HG03565 (cell line): Measurements from ENCODE around the gene CHCHD6.

Experiments
- ATAC-seq: cut with Tn5 transposase; IDR thresholded peaks from one replicate; pipeline ENCODE4 v1.9.1; 2021; ENCODE audit warnings: mild to moderate bottlenecking, moderate library complexity; ENCODE audit not compliant: unreplicated experiment

The CHCHD6 gene

DNA sequence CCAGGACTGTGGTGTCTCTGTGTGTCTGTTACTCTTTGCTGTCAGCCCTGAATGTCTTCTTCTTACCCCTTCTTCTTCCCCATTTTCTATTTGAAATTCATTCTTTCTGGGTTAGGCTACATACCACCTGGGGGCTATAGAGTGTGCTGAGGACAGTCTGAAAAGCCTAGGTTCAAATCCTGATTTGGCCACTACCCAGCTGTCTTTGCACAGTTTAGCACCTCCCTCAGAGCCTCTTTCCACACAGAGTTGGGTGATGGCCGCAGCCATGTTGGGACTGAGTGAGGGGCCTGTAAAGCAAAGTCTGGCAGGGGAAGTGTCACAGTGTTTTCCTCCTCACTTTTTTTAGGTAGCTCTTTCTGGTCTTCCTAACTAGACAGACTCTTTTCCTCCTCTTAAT is 113.7 kb downstream of the CHCHD6 start:
- ATAC-seq, result no peak

DNA sequence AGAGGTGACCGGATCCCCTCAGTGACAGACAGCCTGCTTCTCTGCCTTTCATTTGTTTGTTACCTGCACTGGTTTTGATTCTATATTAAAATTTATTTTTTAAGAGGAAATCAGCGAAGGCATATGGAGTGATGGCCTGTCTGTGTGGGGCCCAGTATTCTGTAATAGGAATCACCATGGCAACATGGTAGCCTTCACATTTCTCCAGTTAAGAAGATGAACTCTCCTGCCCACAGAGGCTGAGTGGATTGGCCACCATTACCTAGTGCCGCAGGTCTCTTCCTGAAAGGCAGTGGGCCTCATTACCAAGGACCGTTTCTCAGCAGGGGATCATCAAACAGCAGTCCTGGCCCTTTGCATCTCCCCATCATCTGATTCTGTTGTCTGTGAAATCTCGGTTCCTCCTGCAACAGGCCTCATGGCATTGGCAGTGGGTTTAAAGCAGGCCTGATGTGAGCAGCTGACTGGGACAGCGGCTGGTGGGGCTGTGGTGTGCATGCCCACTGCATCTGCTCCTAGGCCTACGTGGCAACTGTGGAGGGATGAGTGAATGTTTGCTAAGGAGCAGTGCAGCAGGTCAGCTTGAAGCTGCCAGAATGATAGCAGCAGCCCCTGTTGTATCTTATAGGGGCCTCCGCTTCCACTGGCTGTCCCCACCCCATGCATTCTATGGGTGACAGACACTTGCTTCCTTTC is 114.5 kb downstream of the CHCHD6 start:
- ATAC-seq, result no peak

DNA sequence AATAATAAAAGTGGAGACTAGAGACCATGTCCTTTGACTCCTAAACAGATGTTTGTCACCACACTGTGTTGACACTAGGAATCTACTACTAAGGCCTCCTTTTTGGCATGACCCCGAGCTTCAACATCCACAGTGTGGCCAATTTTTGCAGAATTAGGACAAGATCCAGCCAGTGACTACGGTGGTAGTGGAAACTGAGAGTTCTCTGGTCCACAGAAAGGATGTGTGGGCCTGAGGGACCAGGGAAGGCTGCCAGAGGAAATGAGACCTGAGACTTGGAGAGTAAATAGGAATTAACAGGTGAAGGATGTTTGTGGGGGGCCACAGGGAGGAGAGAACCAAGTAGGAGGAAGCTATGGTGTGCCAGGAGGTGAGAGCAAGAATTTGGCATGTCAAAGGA is 122.7 kb downstream of the CHCHD6 start:
- no peak for ATAC-seq

DNA sequence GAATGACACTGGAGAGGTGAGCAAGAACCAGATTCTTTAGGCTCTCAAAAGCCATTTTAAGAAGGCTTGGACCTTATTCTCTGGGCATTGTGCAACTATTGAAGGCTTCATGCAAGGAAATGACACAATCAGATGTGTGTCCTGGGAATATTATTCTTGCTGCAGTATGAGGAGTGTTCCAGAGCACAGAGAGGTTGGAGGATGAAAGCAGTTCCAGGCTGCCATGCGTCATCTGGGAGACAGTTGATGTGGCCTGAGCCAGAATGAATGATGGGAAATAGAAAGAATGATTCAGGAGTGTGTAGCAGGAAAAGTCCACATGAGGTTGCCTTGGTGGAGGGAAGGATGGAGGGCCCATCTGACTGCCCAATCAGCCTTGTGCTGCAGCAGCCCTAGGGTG is 123.1 kb downstream of the CHCHD6 start:
- ATAC-seq, result no peak

DNA sequence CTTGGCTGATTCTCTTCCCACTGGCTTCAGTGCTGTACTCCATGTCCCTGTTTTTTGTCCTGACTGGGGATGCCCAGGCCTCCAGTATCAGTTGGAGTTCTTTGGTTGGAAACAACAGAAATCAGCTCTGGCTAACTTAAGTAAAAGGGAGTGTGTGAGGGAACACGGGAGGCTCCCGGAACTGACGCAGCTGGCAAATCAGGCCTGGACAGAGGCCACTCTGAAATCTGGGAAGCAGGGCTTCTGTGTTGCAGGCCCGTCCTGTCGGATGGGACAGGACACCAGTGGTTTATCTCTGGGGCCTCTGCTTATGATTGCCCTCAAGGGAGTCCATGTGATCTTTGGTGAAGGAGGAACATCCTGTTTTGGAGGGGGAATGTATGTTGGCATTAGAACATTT is 124.3 kb downstream of the CHCHD6 start:
- ATAC-seq, result no peak

DNA sequence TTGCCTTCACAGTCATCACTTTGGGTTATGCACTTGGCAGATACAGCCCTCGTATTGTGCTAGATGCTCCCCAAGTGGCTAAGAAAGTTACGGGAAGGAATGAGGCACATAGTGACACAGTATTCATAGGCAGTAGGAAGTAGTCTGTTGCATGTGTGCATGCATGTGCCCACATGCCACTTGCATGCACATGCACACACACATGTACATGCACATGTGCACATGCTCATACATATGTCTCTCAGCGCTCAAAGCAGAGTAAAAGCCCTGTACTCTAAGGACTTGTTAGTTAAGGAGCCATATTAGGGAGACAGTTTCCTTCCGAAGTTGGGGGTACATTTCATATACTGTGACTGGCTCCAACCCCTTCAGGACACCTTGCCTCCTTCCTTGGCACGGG is 128.9 kb downstream of the CHCHD6 start:
- no peak for ATAC-seq

DNA sequence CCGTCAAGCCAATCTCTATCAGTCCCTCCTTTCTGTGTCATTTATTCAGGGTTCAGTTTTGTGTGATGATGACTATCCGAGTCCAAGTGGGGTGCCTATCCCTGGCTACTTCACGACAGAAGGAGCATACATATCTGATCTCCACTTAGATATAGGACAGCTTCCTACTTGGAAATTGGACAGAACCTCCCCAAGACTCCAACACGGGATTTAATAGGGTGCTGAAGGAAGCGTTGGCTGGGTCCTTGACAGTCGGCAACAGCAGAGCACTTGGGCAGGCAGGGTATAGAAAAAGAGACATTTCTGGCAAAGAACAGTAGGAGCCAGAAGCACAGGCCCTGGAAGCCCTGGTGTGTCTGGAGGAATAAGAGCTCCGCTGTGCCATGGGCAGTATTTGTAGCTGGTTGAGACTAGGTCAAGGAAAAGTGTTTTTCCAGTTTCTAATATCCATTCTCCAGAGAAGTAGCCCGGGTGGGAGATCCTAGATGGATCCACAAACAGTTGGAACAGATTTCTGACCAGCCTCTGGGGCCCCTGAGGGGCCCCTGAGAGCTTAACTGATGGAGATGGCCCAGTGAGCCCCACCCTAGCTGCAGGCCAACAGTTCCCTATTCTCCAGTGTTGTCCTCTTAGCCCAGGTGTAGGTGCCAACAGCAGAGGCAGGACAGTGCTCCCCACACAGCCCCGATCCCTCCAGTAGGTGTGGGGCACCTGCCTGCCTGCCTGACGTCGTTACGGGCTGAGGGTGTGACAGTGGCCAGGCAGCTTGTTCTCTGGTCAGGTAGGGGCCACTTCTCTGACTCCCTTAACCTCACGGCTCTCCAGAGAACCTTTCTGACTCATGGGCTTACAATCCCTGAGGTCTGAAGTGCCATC is 130.8 kb downstream of the CHCHD6 start:
- ATAC-seq, result no peak

DNA sequence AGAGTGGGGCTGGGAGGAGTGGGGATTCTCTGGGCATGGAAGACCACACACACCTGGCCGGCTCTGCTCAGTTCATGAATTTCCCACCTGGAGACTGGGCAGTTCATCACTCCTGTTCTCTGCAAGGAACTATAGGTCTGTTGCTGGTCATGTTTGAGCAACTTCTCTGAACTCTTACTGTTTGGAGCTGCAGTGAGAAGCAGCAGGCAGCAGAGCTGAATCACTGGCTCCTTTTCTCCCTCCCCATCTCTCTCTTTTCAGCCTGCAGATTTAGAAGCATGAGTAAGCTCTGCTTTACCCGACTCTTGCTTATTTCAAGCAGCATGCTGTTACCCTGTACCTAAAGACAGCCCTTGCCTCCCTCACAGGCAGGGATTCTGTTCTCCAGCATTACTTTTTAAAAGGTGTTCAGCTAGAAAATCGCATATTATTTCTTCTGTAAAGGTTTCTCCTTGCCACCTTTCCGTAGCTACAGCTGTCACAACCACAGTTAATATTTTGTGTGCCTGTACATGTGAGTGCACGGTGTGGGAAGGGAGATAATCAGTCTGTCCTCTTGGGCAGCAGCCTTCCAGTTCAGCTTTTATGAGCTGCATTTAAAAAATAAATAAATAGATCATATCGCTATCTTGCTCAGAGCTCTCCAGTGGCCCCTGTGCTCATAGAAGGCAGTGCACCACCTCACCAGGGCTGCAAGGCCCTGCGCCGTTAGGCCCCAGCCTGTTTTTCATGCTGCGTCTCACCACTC is 131.6 kb downstream of the CHCHD6 start:
- ATAC-seq, result no peak

DNA sequence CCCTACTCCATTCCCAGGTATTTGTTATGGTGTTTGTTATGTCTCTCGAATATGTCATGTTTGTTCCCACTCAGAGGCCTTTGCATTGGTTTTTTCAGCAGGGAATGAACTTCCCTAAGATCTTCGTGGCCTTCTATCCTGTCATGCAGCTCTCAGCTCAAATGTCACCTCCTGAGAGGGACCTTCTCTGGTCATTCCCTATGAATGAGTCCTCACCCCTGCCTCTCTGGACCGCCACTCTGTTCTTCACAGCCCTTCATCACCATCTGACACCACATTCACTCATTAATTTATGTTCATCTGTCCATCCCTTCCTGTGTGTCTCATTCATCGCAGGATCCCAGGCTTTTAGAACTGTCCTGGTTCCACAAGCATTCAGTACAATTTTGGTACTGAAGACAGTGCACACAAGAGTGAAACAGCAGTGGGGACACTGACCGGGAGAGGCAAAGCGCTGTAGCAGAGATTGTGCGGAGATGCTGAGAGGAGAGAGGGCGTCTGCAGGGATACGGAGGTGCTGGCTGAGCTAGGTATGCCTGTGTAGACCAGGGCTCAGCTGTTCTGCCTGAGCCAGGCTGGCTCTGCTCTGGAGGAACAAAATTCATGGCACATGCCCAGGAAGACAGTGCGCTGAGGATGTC is 132.3 kb downstream of the CHCHD6 start:
- no peak for ATAC-seq

DNA sequence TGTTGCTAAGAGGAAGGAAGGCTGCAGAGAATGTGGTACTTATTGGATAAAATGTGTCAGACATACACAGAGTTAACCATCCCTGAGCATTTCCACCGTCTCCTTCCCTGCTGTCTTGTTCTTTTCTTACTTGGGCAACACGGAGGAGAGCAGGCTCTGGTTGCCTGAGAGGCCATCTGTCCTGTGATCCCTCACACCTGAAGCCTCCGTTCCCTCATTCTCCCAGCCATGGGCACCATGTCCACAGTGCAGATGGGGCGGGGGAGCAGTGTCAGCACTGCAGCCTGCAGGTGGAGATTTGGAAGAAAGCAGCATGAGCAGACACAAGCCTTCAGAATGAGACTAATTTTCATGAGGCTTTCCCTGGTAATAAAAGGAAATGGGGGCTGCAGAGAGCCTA is 133.7 kb downstream of the CHCHD6 start:
- no peak for ATAC-seq

DNA sequence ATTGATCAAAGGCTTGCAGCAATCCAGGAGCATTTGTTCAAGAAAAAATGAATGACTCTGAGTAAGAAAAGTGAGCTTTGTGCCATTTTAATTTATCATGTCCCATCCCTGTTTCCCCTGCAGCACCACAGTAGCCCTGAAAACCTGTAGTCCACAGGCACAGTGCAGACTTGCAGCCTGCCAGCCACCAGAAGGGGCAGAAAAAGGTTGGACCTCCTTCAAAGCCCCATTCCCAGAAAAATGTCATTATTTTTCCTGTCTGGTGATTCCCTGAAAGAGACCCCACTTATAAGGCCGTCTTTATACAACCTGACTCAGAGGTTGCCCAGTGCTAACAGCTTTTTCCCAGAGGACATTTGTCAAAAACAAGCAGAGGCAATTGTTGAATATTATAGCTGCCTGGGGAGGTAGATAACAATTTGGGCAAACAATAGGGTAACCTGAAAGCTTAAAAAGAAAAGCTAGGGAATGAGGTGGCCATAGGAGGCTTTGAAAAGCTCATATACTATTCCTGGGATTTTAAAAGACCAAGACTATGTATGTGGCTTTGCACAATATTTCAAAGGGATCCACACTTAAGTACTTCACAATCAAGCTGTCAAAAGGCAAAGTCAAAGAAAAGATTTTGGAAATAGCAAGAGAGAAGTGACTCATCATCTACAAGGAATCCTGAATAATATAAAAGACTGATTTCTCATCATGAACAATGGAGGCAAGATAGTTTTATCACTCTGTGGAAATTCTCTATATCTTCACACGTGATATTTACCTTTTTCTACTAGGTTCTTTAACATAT is 142.1 kb downstream of the CHCHD6 start:
- no peak for ATAC-seq

DNA sequence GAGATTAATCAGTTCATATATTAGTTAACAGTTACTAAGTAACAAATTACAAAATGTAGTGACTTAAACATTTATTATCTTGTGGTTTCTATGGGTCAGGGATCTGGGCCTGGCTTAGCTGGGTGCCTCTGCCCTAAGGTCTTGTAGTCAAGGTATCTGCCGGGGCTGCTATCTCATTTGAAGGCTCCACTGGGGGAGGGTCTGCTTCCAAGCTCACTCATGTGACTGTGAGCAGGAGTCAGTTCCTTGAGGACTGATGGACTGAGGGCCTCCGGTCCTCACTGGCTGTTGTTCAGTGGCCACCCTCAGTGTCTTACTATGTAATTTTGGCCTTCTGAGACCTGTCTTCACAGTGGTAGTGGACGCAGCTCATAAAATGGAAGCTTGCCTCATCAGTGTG is 143.0 kb downstream of the CHCHD6 start:
- no peak for ATAC-seq

DNA sequence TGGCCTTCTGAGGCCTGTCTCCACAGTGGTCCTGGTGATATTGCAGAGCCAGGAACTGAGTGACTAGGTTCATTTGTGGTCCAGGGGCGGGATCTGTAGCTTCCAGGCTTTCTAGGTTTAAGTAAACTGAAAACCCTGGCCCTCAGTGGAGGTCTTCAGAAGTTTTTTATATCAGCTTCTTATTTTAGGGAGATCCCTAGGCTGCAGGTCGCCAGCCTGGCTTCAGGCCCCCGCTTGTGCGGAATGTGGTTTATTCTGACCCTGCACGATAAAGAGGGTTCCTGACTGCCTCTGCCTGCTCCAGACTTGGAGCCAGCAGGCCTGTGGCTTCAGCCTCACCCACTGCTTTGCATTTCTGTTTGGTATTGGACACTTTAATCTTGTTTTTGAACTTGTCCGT is 145.0 kb downstream of the CHCHD6 start:
- no peak for ATAC-seq

DNA sequence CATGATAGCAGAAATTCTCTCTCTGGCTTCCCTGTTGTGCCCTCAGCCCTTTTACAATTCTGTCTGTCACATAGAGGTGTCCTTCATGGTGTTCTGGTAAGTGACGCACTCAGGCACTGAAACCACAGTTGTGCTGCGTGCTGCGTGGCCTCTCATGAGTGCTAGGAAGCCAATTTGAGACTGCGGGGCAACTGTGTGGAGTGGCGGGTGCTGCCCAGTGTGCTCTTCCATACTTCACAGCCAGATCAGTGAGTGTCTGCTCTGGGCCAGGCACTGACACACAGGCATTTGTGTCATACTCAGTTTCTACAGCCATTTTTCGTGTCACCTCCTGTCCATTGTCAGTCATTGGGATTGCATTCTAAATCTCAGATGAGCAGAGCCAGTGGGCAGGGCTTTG is 145.7 kb downstream of the CHCHD6 start:
- no peak for ATAC-seq

DNA sequence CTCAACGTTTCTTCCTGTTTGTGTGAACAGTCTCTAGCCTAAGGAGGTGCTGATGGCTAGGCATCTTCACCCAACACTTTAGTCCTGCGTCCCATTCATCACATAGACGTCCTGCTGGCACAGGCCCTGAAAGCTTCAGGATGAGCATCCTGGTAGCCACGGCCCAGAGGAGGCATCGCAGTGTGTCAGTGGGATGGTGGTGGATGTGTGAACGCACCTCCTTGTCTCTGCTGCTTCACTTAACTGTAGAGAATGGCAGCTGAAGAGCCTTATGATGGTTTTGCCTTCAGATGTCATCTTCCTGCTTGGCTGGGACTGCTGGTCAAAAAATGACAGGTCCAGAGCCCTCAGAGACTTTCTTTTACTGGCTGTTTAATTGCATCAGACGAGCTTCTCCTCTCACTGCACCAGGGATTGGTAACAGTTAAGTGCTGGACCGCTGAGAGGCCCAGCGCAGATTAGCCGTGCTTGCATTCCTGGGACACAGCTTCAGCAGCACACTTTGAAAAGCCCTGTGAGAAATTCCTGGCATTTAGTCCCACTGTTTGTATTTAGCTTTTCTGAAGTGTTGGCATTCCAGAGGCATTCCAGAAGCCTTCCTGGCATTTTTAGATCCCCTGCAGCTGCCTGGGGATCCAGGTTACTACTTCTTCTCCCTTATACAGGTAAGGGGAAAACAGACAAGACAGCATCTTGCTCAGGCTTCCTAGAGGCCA is 146.5 kb downstream of the CHCHD6 start:
- ATAC-seq, result no peak

DNA sequence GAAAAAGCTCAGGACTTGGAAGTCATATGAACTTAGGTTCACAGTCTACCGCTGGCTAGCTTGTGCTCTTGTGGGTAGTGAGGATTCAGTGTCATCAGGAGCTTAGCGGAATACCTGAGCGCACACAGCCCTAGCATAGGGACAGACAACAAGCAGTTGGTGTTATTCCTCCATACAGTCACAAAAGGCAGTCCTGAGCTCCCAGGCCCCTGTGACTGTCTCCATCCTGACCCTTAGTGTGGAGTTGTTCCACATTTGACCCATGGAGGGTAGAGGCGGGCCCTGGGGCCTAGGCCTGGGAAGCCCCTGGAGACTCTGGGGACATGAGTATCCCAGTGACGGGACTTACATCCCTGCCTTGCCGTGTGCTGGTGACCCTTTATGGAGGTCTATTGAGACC is 147.3 kb downstream of the CHCHD6 start:
- ATAC-seq, result no peak

DNA sequence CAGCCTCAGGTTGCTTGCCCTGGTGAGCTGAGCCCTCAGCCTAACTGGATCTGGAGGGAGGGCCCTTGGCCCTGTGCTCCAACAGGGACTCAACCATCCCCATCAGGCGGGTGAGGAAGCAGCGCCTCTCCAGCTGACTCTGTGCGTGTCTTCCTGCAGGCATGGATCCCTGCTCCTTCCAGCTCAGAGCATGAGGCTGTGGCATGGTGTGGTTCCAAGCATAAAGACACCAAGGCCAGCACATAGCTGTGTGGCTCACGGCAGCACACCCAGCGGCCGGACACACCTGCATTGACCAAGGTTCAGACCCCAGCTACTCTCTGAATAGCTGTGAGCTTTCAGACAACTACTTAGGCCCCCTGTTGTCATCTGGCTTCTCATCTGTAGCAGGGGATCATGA is 147.9 kb downstream of the CHCHD6 start:
- ATAC-seq, result no peak

DNA sequence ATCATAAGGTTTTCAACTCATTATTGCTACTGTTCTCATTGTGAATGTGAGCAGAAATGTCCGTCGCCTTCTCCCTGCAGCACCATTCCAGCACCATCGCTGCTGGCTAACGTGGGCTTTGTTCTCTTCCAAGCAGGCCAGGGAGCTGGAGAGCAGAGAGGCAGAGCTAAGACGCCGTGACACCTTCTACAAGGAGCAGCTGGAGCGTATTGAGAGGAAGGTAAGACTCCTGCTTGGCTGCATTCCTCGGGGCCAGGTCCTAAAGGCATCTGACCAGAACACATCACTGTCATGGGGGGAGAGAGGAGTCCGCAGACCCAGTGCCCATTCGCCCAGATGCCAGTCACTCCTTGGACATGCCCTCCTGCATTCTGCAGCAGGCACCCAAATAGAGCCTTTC is 148.5 kb downstream of the CHCHD6 start:
- ATAC-seq, result no peak

DNA sequence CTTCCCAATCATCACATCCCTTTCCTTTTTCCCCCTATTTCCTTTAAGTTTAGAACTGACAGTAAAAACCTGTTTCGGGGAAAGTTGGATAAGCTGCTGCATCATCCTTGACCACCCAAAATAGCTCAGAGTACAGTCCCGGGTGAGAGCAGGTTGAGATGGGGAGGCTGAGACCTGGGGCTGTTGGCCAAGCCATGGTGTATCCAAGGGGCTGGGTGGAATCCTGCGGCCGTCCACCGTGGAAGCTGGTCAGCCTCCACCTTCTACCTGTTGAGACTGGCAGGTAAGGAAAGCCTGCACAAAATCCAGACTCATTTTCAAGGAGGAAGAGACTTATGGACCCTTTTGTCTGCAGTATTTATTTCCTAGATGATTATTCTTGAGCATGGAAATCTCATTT is 150.6 kb downstream of the CHCHD6 start:
- ATAC-seq, result no peak

DNA sequence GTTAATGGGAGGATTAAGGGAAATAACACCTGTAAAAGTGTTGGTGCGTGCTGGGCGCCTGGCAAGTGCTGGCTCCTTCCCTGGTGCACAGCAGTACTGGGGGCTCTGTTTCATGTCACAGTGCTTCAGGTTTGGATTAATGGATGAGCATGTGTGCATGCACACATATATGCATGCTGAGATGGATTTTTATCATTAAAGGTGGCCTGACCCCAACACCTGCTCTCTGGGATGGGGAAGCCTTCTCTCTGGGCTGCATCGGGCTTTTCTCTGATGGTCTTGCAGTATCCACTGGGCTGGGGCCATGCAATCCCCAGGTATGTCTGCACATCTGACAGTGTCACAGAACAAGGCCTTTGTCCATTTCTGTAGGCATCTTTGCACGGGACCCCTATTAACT is 151.3 kb downstream of the CHCHD6 start:
- no peak for ATAC-seq
